CD4-positive, alpha-beta T cell treated with Interferon gamma for 1 hour (primary cell): ENCODE data around the gene NINL.
"Not testable (repeated sequence)": the region's sequence is repeated elsewhere in the genome, so short reads cannot be mapped to it uniquely, and the experiment has no call there.

Experiments
- DNase-seq: peaks from one replicate; pipeline ENCODE4 v3.0.0-alpha.2; 2020

Gene NINL

DNA sequence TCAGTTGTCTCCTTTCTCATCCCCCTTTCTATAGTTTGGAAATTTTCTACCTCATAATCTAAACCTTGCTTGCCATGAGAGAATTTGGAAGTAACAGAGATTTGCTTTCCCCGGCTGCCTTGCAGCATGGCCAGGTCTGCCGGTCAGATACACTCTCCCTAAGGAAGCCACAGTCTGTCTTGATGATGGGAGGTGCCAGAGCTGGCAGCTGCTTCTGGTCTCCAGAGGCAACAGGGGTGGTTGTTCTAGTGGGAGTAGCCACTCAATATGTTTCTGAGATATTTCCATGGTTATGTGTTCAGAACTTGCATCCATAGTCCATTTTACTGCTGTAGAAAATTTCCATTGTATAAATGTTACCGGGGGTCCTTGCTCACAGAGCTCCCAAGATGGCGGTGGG, 5.4 kb upstream of the NINL start:
- DNase-seq, result not testable (repeated sequence)

- DNase-seq, result no peak
These were observed 3.2 kb upstream of the NINL start for GRCh38 chr20:25588491-25588890.

DNA sequence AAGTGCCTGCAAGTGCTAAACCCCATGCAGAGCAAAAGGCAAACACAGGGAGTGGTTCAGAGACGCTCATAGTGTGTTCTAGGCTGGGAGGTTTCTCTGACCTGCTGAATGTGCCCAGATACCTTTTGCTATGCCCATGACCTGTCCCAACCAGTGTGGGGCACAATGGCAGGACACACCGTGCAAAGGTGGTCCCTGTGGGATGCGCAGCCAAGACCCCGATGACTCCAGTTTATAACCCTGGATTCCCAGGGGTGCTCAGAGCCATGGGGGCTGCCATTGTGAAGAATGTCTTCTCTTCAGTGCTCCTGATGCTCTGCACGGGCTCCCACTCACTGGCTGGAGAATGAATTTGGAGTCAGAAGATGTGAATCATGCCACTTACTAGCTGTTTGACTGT, 2.2 kb upstream of the NINL start:
- DNase-seq, result no peak

- no peak for DNase-seq
These were observed 1.5 kb upstream of the NINL start for GRCh38 chr20:25586877-25587276.

DNA sequence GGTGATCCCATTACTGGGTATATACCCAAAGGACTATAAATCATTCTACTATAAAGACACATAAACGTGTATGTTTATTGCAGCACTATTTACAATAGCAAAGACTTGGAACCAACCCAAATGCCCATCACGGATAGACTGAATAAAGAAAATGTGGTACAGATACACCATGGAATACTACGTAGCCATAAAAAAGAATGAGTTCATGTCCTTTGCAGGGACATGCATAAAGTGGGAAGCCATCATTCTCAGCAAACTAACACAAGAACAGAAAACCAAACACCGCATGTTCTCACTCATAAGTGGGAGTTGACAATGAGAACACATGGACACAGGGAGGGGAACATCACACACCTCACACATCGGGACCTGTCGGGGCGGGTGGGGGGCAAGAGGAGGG, 1.7 kb downstream of the NINL start:
- not testable (repeated sequence) for DNase-seq

GRCh38 chr20:25580711-25581110, 4.6 kb downstream of the NINL start:
- no peak for DNase-seq

GRCh38 chr20:25579081-25579770, 6.1 kb downstream of the NINL start:
- no peak for DNase-seq

GRCh38 chr20:25576783-25577530, 8.4 kb downstream of the NINL start:
- DNase-seq, result no peak

DNA sequence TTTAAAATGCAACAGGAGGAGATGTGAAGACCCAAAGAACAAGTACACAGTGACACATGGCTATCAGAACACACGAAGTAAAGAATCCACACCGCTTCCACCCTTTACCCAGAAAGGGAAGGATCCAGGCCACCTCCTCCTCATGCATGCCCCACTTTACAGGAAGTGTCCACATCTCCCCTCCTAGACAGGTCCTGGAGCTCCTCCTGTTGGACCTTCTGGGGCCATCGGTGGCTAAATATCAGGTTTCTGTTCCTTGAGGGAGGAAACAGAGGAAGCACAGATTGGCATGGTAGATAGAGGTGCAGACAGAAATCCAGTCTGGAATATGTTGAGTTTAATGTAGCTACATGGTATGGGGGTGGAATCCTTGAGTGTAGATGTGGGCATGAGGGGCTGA, 10.9 kb downstream of the NINL start:
- DNase-seq, result no peak

- DNase-seq, result no peak
These were observed 11.8 kb downstream of the NINL start for GRCh38 chr20:25573288-25574251.

DNA sequence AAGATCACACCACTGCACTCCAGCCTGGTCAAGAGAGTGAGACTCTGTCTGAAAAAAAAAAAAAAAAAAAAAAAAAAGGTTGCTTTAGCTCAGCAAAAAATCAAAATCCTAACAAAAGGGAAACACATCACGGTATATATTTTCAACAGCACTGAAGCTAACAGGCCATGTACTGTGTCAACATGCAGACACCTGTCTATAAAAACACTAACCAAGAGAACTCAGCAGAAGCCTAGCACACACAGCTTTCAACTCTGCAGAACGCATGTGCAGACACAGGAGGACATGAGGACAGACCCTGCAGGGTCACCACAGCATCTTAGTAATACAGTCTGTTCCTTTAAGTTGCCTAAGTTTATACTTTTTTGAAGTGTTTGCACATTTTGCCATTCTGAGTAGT, 13.5 kb downstream of the NINL start:
- DNase-seq, result no peak

DNA sequence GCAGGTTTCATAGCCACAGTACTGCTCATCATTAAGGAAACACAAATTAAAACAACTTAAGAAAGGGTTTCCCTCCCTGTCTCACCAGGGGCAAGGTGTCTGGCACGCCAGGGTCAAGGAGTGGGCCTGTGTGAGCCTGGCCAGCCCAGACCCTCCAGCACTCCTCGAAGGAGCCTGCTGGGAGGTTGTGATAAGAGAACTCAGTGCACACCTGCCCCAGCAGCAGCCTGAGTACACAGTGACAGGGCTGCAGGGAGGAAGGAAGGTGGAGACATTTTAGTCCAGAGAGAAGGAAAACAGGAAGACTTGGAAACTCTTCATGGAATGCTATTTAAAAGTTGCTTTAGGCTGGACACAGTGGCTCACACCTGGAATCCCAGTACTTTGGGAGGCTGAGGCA, 14.1 kb downstream of the NINL start:
- DNase-seq, result no peak

GRCh38 chr20:25570148-25570530, 15.2 kb downstream of the NINL start:
- no peak for DNase-seq

DNA sequence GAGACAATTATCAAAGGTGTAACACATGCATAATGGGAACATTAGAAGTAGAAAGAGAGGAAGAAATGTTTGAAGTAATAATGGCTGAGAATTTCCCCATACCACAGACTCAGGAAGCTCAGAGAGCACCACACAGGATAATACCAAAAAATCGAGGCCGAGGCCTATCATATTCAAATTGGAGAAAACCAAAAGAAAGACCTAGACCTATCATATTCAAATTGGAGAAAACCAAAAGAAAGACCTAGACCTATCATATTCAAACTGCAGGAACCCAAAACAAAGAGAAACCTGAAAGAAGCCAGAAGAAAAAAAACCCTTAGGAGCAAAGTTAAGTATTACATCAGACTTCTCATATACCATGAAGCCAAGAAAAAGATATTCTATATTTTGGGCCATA, 18.0 kb downstream of the NINL start:
- no peak for DNase-seq

GRCh38 chr20:25566821-25567220, 18.5 kb downstream of the NINL start:
- no peak for DNase-seq

GRCh38 chr20:25565578-25566157, 19.7 kb downstream of the NINL start:
- DNase-seq, result no peak

DNA sequence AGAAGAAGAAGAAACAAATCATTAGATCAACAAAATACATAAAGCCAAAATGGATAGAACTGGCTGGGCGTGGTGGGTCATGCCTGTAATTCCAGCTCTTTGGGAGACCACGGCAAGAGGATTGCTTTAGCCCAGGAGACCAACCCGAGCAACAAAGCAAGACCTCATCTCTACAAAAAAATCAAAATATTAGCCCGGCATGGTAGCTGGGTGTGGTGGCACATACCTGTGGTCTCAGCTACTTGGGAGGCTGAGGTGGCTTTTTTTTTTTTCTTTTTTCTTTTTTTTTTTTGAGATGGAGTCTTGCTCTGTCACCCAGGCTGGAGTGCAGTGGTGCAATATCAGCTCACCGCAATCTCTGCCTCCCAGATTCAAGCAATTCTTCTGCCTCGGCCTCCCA, 21.5 kb downstream of the NINL start:
- DNase-seq, result no peak

- DNase-seq, result no peak
These were observed 22.0 kb downstream of the NINL start for GRCh38 chr20:25563362-25563761.

DNA sequence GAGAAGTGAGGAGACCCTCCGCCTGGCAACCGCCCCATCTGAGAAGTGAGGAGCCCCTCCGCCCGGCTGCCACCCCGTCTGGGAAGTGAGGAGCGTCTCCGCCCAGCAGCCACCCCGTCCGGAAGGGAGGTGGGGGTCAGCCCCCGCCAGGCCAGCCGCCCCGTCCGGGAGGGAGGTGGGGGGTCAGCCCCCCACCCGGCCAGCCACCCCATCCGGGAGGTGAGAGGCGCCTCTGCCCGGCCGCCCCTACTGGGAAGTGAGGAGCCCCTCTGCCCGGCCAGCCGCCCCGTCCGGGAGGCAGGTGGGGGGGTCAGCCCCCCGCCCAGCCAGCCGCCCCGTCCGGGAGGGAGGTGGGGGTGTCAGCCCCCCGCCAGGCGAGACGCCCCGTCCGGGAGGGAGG, 23.6 kb downstream of the NINL start:
- not testable (repeated sequence) for DNase-seq

DNA sequence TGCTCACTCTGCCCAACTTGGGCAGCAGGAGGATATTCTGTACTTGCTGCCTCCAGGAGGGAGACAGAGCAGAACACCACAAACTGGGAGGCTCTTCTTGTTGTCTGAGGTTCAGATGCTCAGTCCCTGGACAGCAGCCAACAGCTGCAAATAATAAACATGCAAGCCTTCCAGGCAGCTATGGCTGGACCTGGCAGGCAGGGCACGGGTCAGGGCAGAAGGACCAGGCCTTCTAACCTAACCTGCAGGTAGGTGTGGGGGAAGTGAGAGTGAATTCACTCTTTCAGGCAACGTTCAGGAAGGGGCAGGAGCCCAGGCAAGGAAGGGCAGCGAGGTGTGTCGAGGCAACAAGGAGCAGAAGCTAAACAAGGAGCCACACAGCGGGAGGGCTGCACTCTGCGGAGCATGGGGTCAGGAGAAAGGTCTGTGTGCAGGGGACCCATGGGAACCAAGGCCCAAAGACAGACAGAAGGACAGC, 31.5 kb downstream of the NINL start:
- DNase-seq, result no peak

- DNase-seq, result no peak
These were observed 32.4 kb downstream of the NINL start for GRCh38 chr20:25552977-25553376.

DNA sequence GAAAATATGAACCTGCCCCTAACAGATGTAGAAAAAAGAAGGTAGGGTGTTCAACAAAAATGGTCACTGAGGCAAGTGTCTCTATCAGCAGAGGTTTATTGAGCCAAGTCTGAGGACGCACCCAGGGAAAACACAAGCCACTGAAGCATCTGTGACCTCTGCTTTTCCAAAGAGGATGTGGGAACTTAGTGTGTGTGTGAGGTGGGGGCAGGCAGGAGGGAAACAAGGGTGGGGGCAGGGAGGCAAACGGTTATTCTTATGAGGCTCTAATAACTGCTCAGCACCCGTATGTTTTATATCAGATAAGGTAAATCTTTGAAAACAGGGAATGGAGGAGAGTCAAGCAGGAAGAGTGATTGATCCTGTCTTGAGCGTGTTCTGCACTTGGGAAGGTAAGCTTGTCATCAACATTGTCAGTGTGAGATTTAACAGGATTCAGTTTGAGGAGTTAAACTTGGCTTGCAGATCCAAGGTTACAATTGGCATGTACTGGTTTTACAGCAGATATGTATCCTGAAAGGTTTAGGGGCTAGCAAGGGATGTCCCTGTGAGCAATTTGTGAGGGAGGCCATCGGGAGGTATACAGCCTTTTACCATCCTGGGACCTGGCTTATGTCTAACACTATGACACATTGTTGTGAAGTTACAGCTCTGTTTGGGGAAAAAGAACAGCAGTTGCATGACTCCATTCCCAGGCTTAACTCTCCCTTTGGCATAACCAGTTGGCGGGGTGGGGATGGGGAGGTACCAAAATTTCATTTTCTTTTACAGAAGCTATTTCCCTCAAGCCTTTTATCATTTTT, 33.7 kb downstream of the NINL start:
- no peak for DNase-seq
